ENCODE results near the gene SHD. TPM values are rescaled to one million over a fixed set of nuclear protein-coding genes. Genes with fewer than 3 reads are reported as not detected.

The SHD gene
- total and polyA plus RNA-seq, 2 of the 13 experiments (the other 11 are each of a cell fraction or from before 2014, with no cell fraction given): 0.11 to 0.20 TPM

GRCh38 chr19:4246767-4247593, 32.1 kb upstream of the SHD start, which contains the start of gene YJU2 (continued):
- TF ChIP-seq USF2 (IDR thresholded peaks at IDR 0.05; ENCODE audit: low read depth, low read length): no peak
- TF ChIP-seq USF2 (CRISPR knock-in tag; IDR thresholded peaks at IDR 0.05; ENCODE audit: borderline replicate concordance): no peak
- TF ChIP-seq TARDBP (CRISPR knock-in tag; IDR thresholded peaks at IDR 0.05): 0 out of 2 replicates have a peak, but pooled peaks have one; percentile 39
- no peak for TF ChIP-seq SOX13 (IDR thresholded peaks at IDR 0.05)
- peak; percentile 21 to 80; a peak in 1 of 4 replicates for TF ChIP-seq SOX13 (CRISPR knock-in tag; conservative IDR thresholded peaks at IDR 0.05 in 1 of 2, IDR thresholded peaks at IDR 0.05 in 1 of 2)
- peak; percentile 78 for TF ChIP-seq DRAP1 (CRISPR knock-in tag; IDR thresholded peaks at IDR 0.05)
- TF ChIP-seq, protein P1, sequence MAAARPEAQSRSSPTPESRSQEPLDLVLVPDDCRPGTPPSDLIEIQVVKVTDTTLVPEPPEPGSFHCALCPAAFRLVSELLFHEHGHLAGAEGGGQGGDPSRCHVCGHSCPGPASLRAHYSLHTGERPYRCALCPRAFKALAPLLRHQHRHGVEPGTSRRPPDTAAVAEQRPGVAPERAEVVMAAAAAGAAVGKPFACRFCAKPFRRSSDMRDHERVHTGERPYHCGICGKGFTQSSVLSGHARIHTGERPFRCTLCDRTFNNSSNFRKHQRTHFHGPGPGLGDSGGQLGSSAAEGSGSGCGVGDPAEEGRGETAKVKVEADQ (CRISPR knock-in tag; IDR thresholded peaks at IDR 0.05; ENCODE audit: borderline replicate concordance): no peak
- no peak for TF ChIP-seq ZNF484 (CRISPR knock-in tag; IDR thresholded peaks at IDR 0.05; ENCODE audit: borderline replicate concordance, low read depth)
- TF ChIP-seq, protein P2, sequence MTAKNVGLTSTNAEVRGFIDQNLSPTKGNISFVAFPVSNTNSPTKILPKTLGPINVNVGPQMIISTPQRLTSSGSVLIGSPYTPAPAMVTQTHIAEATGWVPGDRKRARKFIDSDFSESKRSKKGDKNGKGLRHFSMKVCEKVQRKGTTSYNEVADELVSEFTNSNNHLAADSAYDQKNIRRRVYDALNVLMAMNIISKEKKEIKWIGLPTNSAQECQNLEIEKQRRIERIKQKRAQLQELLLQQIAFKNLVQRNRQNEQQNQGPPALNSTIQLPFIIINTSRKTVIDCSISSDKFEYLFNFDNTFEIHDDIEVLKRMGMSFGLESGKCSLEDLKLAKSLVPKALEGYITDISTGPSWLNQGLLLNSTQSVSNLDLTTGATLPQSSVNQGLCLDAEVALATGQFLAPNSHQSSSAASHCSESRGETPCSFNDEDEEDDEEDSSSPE (CRISPR knock-in tag; IDR thresholded peaks at IDR 0.05): peak; percentile 69
- TF ChIP-seq SMAD3 (CRISPR knock-in tag; IDR thresholded peaks at IDR 0.05): peak; percentile 56; the same call in 1 of the 2 replicates
- TF ChIP-seq ZNF460 (CRISPR knock-in tag; IDR thresholded peaks at IDR 0.05; ENCODE audit: borderline replicate concordance): no peak
- TF ChIP-seq, protein P3, sequence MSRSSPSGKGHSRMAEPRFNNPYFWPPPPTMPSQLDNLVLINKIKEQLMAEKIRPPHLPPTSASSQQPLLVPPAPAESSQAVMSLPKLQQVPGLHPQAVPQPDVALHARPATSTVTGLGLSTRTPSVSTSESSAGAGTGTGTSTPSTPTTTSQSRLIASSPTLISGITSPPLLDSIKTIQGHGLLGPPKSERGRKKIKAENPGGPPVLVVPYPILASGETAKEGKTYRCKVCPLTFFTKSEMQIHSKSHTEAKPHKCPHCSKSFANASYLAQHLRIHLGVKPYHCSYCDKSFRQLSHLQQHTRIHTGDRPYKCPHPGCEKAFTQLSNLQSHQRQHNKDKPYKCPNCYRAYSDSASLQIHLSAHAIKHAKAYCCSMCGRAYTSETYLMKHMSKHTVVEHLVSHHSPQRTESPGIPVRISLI (CRISPR knock-in tag; IDR thresholded peaks at IDR 0.05; ENCODE audit: borderline replicate concordance): peak; percentile 94
- TF ChIP-seq, protein P4, sequence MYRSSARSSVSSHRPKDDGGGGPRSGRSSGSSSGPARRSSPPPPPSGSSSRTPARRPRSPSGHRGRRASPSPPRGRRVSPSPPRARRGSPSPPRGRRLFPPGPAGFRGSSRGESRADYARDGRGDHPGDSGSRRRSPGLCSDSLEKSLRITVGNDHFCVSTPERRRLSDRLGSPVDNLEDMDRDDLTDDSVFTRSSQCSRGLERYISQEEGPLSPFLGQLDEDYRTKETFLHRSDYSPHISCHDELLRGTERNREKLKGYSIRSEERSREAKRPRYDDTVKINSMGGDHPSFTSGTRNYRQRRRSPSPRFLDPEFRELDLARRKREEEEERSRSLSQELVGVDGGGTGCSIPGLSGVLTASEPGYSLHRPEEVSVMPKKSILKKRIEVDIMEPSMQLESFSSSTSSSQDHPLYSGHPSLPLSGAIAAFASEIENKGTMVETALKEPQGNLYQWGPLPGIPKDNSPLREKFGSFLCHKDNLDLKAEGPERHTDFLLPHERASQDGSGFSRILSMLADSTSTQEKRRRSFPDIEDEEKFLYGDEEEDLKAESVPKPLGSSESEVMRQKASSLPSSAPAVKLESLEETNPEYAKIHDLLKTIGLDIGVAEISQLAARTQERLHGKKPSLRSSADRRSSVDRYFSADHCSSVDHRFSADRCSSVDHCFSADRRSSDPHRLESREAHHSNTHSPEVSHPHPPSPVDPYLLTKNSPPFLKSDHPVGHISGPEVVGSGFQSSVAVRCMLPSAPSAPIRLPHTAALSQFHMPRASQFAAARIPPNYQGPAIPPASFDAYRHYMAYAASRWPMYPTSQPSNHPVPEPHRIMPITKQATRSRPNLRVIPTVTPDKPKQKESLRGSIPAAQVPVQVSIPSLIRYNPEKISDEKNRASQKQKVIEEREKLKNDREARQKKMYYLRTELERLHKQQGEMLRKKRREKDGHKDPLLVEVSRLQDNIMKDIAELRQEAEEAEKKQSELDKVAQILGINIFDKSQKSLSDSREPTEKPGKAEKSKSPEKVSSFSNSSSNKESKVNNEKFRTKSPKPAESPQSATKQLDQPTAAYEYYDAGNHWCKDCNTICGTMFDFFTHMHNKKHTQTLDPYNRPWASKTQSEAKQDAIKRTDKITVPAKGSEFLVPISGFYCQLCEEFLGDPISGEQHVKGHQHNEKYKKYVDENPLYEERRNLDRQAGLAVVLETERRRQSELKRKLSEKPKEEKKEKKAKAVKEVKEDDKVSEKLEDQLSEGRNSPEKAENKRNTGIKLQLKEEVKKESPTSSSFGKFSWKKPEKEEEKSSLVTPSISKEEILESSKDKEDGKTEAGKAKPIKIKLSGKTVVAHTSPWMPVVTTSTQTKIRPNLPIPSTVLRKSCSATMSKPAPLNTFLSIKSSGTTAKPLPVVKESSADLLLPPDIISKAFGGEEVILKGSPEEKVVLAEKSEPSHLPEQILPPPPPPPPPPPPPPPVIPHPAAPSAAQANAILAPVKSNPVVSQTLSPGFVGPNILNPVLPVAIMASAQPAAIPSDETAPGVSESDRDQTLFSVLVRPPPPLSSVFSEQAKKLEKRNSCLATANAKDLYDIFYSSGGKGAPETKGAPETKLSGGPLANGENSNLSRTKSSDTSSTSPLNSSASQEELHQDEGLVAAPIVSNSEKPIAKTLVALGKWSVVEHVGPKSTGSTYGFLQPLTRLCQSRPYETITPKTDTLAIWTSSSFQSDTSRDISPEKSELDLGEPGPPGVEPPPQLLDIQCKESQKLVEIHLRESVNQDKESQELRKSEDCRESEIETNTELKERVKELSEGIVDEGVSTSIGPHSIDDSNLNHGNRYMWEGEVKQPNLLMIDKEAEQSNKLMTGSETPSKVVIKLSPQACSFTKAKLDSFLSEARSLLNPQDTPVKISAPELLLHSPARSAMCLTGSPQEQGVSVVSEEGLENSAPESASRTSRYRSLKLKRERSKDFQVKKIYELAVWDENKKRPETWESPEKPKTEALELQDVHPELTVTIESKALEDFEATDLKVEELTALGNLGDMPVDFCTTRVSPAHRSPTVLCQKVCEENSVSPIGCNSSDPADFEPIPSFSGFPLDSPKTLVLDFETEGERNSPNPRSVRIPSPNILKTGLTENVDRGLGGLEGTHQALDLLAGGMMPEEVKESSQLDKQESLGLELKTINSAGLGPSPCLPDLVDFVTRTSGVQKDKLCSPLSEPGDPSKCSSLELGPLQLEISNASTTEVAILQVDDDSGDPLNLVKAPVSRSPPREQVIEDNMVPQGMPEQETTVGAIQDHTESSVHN (CRISPR knock-in tag; IDR thresholded peaks at IDR 0.05): no peak
